SJCRH30 (cell line): ENCODE measurements around the gene OGN. TPM values are rescaled to one million over a fixed set of nuclear protein-coding genes. Genes with fewer than 3 reads are reported as not detected.

Source experiments
- DNase-seq, 2 experiments: peaks; one replicate each; pipeline ENCODE4 v3.0.0-alpha.2; 2015 to 2020
- H3K27ac ChIP-seq: fragments of 250-450 bp; sonication (Bioruptor Pico); 2 replicates; pipeline ENCODE4 v1.5.1; 2020; ENCODE audit warnings: mild to moderate bottlenecking, moderate library complexity
- H3K27me3 ChIP-seq: fragments of 250-450 bp; sonication (Bioruptor Pico); 2 replicates; pipeline ENCODE4 v1.5.1; 2020; ENCODE audit warnings: mild to moderate bottlenecking, moderate library complexity
- H3K36me3 ChIP-seq: fragments of 250-450 bp; sonication (Bioruptor Pico); 2 replicates; pipeline ENCODE4 v1.5.1; 2020; ENCODE audit warnings: mild to moderate bottlenecking, moderate library complexity
- H3K4me1 ChIP-seq: fragments of 250-450 bp; sonication (Bioruptor Pico); 2 replicates; pipeline ENCODE4 v1.5.1; 2020; ENCODE audit warnings: mild to moderate bottlenecking, moderate library complexity
- H3K4me3 ChIP-seq: fragments of 250-450 bp; sonication (Bioruptor Pico); 2 replicates; pipeline ENCODE4 v1.5.1; 2020; ENCODE audit warnings: mild to moderate bottlenecking, moderate library complexity
- H3K9me3 ChIP-seq: fragments of 250-450 bp; sonication (Bioruptor Pico); replicated peaks from 2 replicates; pipeline ENCODE4 v1.5.1; 2020; ENCODE audit warnings: mild to moderate bottlenecking, moderate library complexity
- total RNA-seq: library from RNA; depleted of rRNA; stranded (reverse); fragments of >200 nt; shearing (Covaris generic); gene quantifications from 2 replicates; pipeline ENCODE4 v1.2.3, GENCODE V29; 2014; rRNA removed

Gene OGN
- total RNA-seq, 1 experiment from 2014 or later = not detected

GRCh38 chr9:92342825-92343488, 61.4 kb downstream of the OGN start:
- Histone ChIP-seq H3K4me1 (no peaks in the 10 kb centered on the region), H3K36me3 (peaks cover 35% of the 10 kb centered on the region), H3K9me3 (0 out of 2 replicates have a peak, but pooled peaks cover 4% of the 10 kb centered on the region), H3K27ac (no peak overlapping the region), H3K27me3 (no peaks in the 10 kb centered on the region), H3K4me3 (no peak overlapping the region)
- no peak for DNase-seq

- Histone ChIP-seq H3K4me3 (no peak overlapping the region), H3K27me3 (no peaks in the 10 kb centered on the region), H3K9me3 (0 out of 2 replicates have a peak, but pooled peaks cover 4% of the 10 kb centered on the region), H3K4me1 (no peaks in the 10 kb centered on the region), H3K36me3 (peaks cover 46% of the 10 kb centered on the region), H3K27ac (no peak overlapping the region)
- DNase-seq = no peak
Measured at GRCh38 chr9:92341578-92341977, 62.8 kb downstream of the OGN start.

- H3K27me3 ChIP-seq = no peaks in the 10 kb centered on the region
- peaks cover 37% of the 10 kb centered on the region for H3K36me3 ChIP-seq
- H3K4me3 ChIP-seq = no peak overlapping the region
- H3K9me3 ChIP-seq = no peaks in the 10 kb centered on the region
- H3K27ac ChIP-seq = no peak overlapping the region
- DNase-seq = no peak
- peaks cover 7% of the 10 kb centered on the region; the same call in 1 of the 2 replicates for H3K4me1 ChIP-seq
Measured at GRCh38 chr9:92333282-92333634, 71.1 kb downstream of the OGN start.

Other genes starting within 250 kb of the OGN start
- 248 and 274 TPM in 2 replicates for gene IARS1, start 110.9 kb downstream of the OGN start, total RNA-seq
- 47.9 and 60.6 TPM in 2 replicates for gene NOL8, start 79.2 kb downstream of the OGN start, total RNA-seq
- 22.6 and 24.2 TPM in 2 replicates for gene CENPP, start 78.6 kb downstream of the OGN start, total RNA-seq
- gene OMD, start 19.9 kb upstream of the OGN start, total RNA-seq = 0.08 TPM in 1 of 2 replicates, not detected in the other
- 0.06 TPM in 1 of 2 replicates, not detected in the other for gene ASPN, start 77.9 kb upstream of the OGN start, total RNA-seq
- not detected in 2 replicates for gene ECM2, start 131.4 kb upstream of the OGN start, total RNA-seq